IMR-90 (cell line): ENCODE measurements around the gene OAS1. TPM values are rescaled to one million over a fixed set of nuclear protein-coding genes. Genes with fewer than 3 reads are reported as not detected.

Source experiments
- ATAC-seq: fragments of 200-7000 bp; cut with Tn5 transposase; 2 replicates; pipeline ENCODE4 v1.9.1; 2020; ENCODE audit warnings: low read depth, mild to moderate bottlenecking, moderate library complexity
- BruUV-seq: library from RNA; stranded (reverse); fragments of 400-500 nt; replicated peaks from 2 replicates; lab custom pipeline; 2021; lab: Mats Ljungman, UMichigan
- CTCF ChIA-PET: fragments of 300-600 bp; formaldehyde crosslinking; extraction: SDS; loops from one replicate; lab custom pipeline; 2021; ENCODE audit warnings: antibody characterized with exemption; lab: Yijun Ruan, JAX
- POLR2A ChIA-PET: fragments of 300-600 bp; sonication (Branson Sonifier 250); formaldehyde crosslinking; loops from one replicate; lab custom pipeline; 2022; ENCODE audit warnings: antibody characterized with exemption; ENCODE audit not compliant: unreplicated experiment; lab: Charles Lee
- DNase-seq: peaks from one replicate; pipeline ENCODE4 v3.0.0; 2013
- H2AFZ ChIP-seq: replicated peaks from 2 replicates; pipeline ENCODE3; 2013; ENCODE audit warnings: low read length, mild to moderate bottlenecking; ENCODE audit not compliant: poor library complexity
- H2AK5ac ChIP-seq: 2 replicates; pipeline ENCODE4 v1.6.1; 2013; ENCODE audit warnings: low read depth, low read length, inconsistent platforms
- H2AK9ac ChIP-seq: replicated peaks from 2 replicates; pipeline ENCODE3; 2013; ENCODE audit warnings: mild to moderate bottlenecking, low read depth, low read length, moderate library complexity; ENCODE audit not compliant: poor library complexity
- H2BK120ac ChIP-seq: 2 replicates; pipeline ENCODE4 v1.6.1; 2013; ENCODE audit warnings: low read depth, low read length, inconsistent platforms
- H2BK15ac ChIP-seq: 3 replicates; pipeline ENCODE4 v1.6.1; 2013; ENCODE audit warnings: low read depth, low read length, inconsistent platforms
- H2BK20ac ChIP-seq: 2 replicates; pipeline ENCODE4 v1.6.1; 2013; ENCODE audit warnings: low read depth, mild to moderate bottlenecking, inconsistent platforms, low read length, moderate library complexity
- H2BK5ac ChIP-seq: 2 replicates; pipeline ENCODE4 v1.6.1; 2013; ENCODE audit warnings: mild to moderate bottlenecking, low read depth, low read length, inconsistent platforms; ENCODE audit not compliant: poor library complexity, severe bottlenecking
- H3K14ac ChIP-seq: replicated peaks from 2 replicates; pipeline ENCODE4 v1.6.1; 2013; ENCODE audit warnings: low read depth, low read length, inconsistent platforms
- H3K18ac ChIP-seq: 2 replicates; pipeline ENCODE4 v1.6.1; 2013; ENCODE audit warnings: low read depth, low read length, control low read depth
- H3K23ac ChIP-seq: 2 replicates; pipeline ENCODE4 v1.6.1; 2013; ENCODE audit warnings: low read depth, low read length, inconsistent platforms
- H3K27ac ChIP-seq: 2 replicates; pipeline ENCODE4 v1.5.1; 2013; ENCODE audit warnings: mild to moderate bottlenecking, control low read depth, low read length; ENCODE audit not compliant: insufficient read depth
- H3K27me3 ChIP-seq: 2 replicates; pipeline ENCODE4 v1.6.1; 2013; ENCODE audit warnings: low read length; ENCODE audit not compliant: control insufficient read depth, insufficient read depth
- H3K36me3 ChIP-seq: 2 replicates; pipeline ENCODE4 v1.6.1; 2013; ENCODE audit warnings: low read length, mixed read lengths; ENCODE audit not compliant: control insufficient read depth, insufficient read depth
- H3K4ac ChIP-seq: 2 replicates; pipeline ENCODE4 v1.6.1; 2013; ENCODE audit warnings: low read depth, low read length, inconsistent platforms
- H3K4me1 ChIP-seq: 2 replicates; pipeline ENCODE4 v1.6.1; 2013; ENCODE audit warnings: low read length, mixed read lengths; ENCODE audit not compliant: control insufficient read depth, insufficient read depth
- H3K4me2 ChIP-seq: 2 replicates; pipeline ENCODE4 v1.6.1; 2013; ENCODE audit warnings: low read depth, mild to moderate bottlenecking, control low read depth, low read length, moderate library complexity
- H3K4me3 ChIP-seq: 2 replicates; pipeline ENCODE4 v1.5.1; 2013; ENCODE audit warnings: low read depth, mild to moderate bottlenecking, control low read depth, low read length, moderate library complexity; ENCODE audit not compliant: insufficient read depth
- H3K56ac ChIP-seq: 2 replicates; pipeline ENCODE4 v1.6.1; 2013; ENCODE audit warnings: low read length, inconsistent platforms; ENCODE audit not compliant: insufficient read depth; ENCODE audit errors: extremely low read depth
- H3K79me1 ChIP-seq, 2 experiments: 2 replicates each; pipeline ENCODE4 v1.6.1; 2013; ENCODE audit warnings: low read length in 2 of 2, inconsistent platforms in 1 of 2, low read depth in 1 of 2
- H3K9ac ChIP-seq: 2 replicates; pipeline ENCODE4 v1.6.1; 2013; ENCODE audit warnings: low read depth, low read length, control low read depth
- H3K9me1 ChIP-seq: 2 replicates; pipeline ENCODE4 v1.6.1; 2013; ENCODE audit warnings: low read length, inconsistent platforms; ENCODE audit not compliant: insufficient read depth
- H3K9me3 ChIP-seq: 2 replicates; pipeline ENCODE4 v1.6.1; 2013; ENCODE audit warnings: low read length; ENCODE audit not compliant: control insufficient read depth, insufficient read depth
- H4K20me1 ChIP-seq: 2 replicates; pipeline ENCODE4 v1.6.1; 2013; ENCODE audit warnings: low read length, inconsistent platforms; ENCODE audit not compliant: insufficient read depth
- H4K5ac ChIP-seq: 2 replicates; pipeline ENCODE4 v1.6.1; 2013; ENCODE audit warnings: mild to moderate bottlenecking, low read depth, low read length, control low read depth
- H4K8ac ChIP-seq, 2 experiments: 2 replicates each; pipeline ENCODE4 v1.6.1; 2013; ENCODE audit warnings: low read depth in 2 of 2, low read length in 2 of 2, control low read depth in 1 of 2, inconsistent platforms in 1 of 2
- H4K91ac ChIP-seq: 2 replicates; pipeline ENCODE4 v1.6.1; 2013; ENCODE audit warnings: low read depth, low read length, inconsistent platforms; ENCODE audit not compliant: insufficient read depth
- BHLHE40 ChIP-seq: fragments of 150-350 bp; IDR thresholded peaks from 2 replicates; pipeline ENCODE4 v1.6.1; 2016; ENCODE audit warnings: mild to moderate bottlenecking, low read depth, low read length
- CEBPB ChIP-seq: IDR thresholded peaks from 2 replicates; pipeline ENCODE4 v1.6.1; 2012; ENCODE audit warnings: low read depth, low read length, improper control_type of control experiment
- CHD1 ChIP-seq: IDR thresholded peaks from 2 replicates; pipeline ENCODE4 v1.6.1; 2012; ENCODE audit warnings: low read depth, low read length, improper control_type of control experiment
- CTCF ChIP-seq: conservative IDR thresholded peaks from 2 replicates; pipeline ENCODE4 v1.5.1; 2012; ENCODE audit warnings: mild to moderate bottlenecking, low read depth, low read length, improper control_type of control experiment
- FOS ChIP-seq: fragments of 150-350 bp; IDR thresholded peaks from 2 replicates; pipeline ENCODE4 v1.6.1; 2016; ENCODE audit warnings: low read depth, low read length
- MAFK ChIP-seq: IDR thresholded peaks from 2 replicates; pipeline ENCODE4 v1.6.1; 2012; ENCODE audit warnings: low read depth, low read length, improper control_type of control experiment
- MAZ ChIP-seq: IDR thresholded peaks from 2 replicates; pipeline ENCODE4 v1.6.1; 2012; ENCODE audit warnings: low read depth, mild to moderate bottlenecking, low read length, improper control_type of control experiment, moderate library complexity, borderline replicate concordance
- MXI1 ChIP-seq: IDR thresholded peaks from 2 replicates; pipeline ENCODE4 v1.6.1; 2012; ENCODE audit warnings: low read depth, mild to moderate bottlenecking, low read length, moderate library complexity, borderline replicate concordance
- NFE2L2 ChIP-seq: fragments of 150-350 bp; IDR thresholded peaks from 2 replicates; pipeline ENCODE4 v1.6.1; 2016; ENCODE audit warnings: low read depth, mild to moderate bottlenecking, low read length
- POLR2A ChIP-seq: IDR thresholded peaks from 2 replicates; pipeline ENCODE4 v1.6.1; 2012; ENCODE audit warnings: mild to moderate bottlenecking, low read depth, low read length
- RAD21 ChIP-seq: IDR thresholded peaks from 2 replicates; pipeline ENCODE4 v1.6.1; 2012; ENCODE audit warnings: low read length, improper control_type of control experiment
- RCOR1 ChIP-seq: IDR thresholded peaks from 2 replicates; pipeline ENCODE4 v1.6.1; 2012; ENCODE audit warnings: mild to moderate bottlenecking, low read length, improper control_type of control experiment; ENCODE audit not compliant: insufficient replicate concordance
- RFX5 ChIP-seq: IDR thresholded peaks from 2 replicates; pipeline ENCODE4 v1.8.0; 2012; ENCODE audit warnings: low read depth, mild to moderate bottlenecking, low read length, moderate library complexity
- SMC3 ChIP-seq: fragments of 150-350 bp; IDR thresholded peaks from 2 replicates; pipeline ENCODE4 v1.6.1; 2016; ENCODE audit warnings: low read depth, mild to moderate bottlenecking, antibody characterized with exemption, low read length, moderate library complexity
- USF2 ChIP-seq: fragments of 150-350 bp; IDR thresholded peaks from 2 replicates; pipeline ENCODE4 v1.6.1; 2017; ENCODE audit warnings: mild to moderate bottlenecking, antibody characterized with exemption, low read length, low read depth
- WGBS, 2 experiments: methylation state at CpG; one replicate each; pipeline versions ENCODE4 v1.1.5 to v1.1.7; 2013; ENCODE audit warnings: missing lambda C conversion rate in 2 of 2; ENCODE audit not compliant: insufficient read length in 1 of 2; ENCODE audit errors: extremely low coverage in 2 of 2; 5-methylcytosine and 5-hydroxymethylcytosine counted together
- dilution Hi-C: fragments of 300-500 bp; cut with HindIII; formaldehyde crosslinking; loops from one replicate; pipeline ENCODE4 v1.14.3; 2018; ENCODE audit warnings: low sequenced_read_pairs; ENCODE audit not compliant: unreplicated experiment
- in situ Hi-C: fragments of 300-500 bp; cut with MboI; formaldehyde crosslinking; loops from 3 replicates; pipeline ENCODE4 v1.14.3; 2019; ENCODE audit warnings: low sequenced_read_pairs, inconsistent platforms, mixed read lengths
- intact Hi-C: fragments of 100-400 bp; cut with micrococcal nuclease; formaldehyde crosslinking; loops from 2 replicates; pipeline ENCODE4 v1.10.0; 2022
- polyA plus RNA-seq, 3 experiments: library from polyadenylated mRNA; depleted of rRNA; stranded (reverse); fragments of >200 nt; gene quantifications; 2 replicates each; pipeline ENCODE4 v1.2.3, GENCODE V29; 2012; ENCODE audit warnings: low replicate concordance in 1 of 3
- total RNA-seq: library from RNA; depleted of rRNA; stranded (reverse); fragments of >200 nt; gene quantifications from 2 replicates; pipeline ENCODE4 v1.2.3, GENCODE V29; 2012

OAS1 gene
- total and polyA plus RNA-seq, 2 of the 4 experiments (the other 2 are of a cell fraction): not detected

DNA sequence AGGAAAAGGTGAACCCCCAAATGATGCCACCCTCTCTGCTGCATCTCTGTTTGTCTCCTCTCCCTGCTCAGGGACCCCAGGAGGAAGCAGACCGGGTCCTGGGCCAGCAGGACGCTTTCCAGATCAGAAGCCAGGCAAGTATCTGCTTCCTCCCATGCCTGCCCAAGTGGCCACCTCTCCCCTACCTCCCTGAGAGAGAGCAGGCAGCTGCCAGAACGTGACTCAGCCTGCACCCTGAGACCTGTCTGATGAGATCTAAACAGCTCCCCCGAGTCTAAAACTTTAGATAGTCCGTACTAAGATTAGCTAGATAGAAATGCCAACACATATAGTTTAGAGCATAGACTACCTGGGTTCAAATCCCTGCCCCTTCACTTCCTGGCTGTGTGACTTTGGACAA is 31.2 kb upstream of the OAS1 start:
- Histone ChIP-seq H4K8ac (no peak overlapping the region), H3K4me3 (no peak overlapping the region), H4K5ac (no peak overlapping the region), H3K14ac (no peak overlapping the region), H2AK5ac (no peak overlapping the region), H4K20me1 (no peaks in the 10 kb centered on the region), H3K18ac (no peak overlapping the region), H3K4me2 (no peak overlapping the region), H3K56ac (no peak overlapping the region), H3K9ac (no peak overlapping the region), H3K27me3 (no peaks in the 10 kb centered on the region), H2BK5ac (no peak overlapping the region), H3K79me1 (no peaks in the 10 kb centered on the region), H2BK20ac (no peak overlapping the region), H3K9me3 (no peaks in the 10 kb centered on the region), H3K4ac (no peak overlapping the region), H3K36me3 (no peaks in the 10 kb centered on the region), H2BK15ac (no peak overlapping the region), H3K27ac (no peak overlapping the region), H3K4me1 (no peaks in the 10 kb centered on the region), H2AFZ (no peak overlapping the region), H2AK9ac (no peak overlapping the region), H3K23ac (no peak overlapping the region), H4K91ac (no peak overlapping the region), H2BK120ac (no peak overlapping the region), H3K9me1 (no peaks in the 10 kb centered on the region)
- DNase-seq (no peak), ATAC-seq (no peak)
- POLR2A ChIA-PET: no interaction called here
- WGBS, 2 experiments: no CpG with 5 or more reads among the region's 5 CpGs
- CTCF ChIA-PET: no interaction called here
- BruUV-seq: no TSS peak
- dilution Hi-C loops: no loop called here
- intact Hi-C loops: no loop called here
- TF ChIP-seq CEBPB (no peak), RFX5 (no peak), BHLHE40 (no peak), CHD1 (no peak), POLR2A (no peak), FOS (no peak), SMC3 (no peak), NFE2L2 (no peak), RCOR1 (no peak), MXI1 (no peak), USF2 (no peak), RAD21 (no peak), CTCF (no peak), MAFK (no peak), MAZ (no peak)
- in situ Hi-C loops: no loop called here
